ENCODE results near the gene CYTH1.

The CYTH1 gene

GRCh38 chr17:78781893-78782304 lies at the start of gene CYTH1:
Gene CYTH1 (minus strand): TSS chr17:78782273. CDS start chr17:78782223, 50 bp downstream.
- DNase-seq, result no peak

- no peak for DNase-seq
Observed at GRCh38 chr17:78829477-78829876, 47.4 kb upstream of the CYTH1 start.

GRCh38 chr17:78828470-78829185 lies 46.6 kb upstream of the CYTH1 start:
- DNase-seq, result no peak

GRCh38 chr17:78826836-78827509 lies 44.9 kb upstream of the CYTH1 start:
- no peak for DNase-seq

- no peak for DNase-seq
Observed at GRCh38 chr17:78826421-78826820, 44.3 kb upstream of the CYTH1 start.

GRCh38 chr17:78825696-78826095 lies 43.6 kb upstream of the CYTH1 start:
- DNase-seq, result no peak

- no peak for DNase-seq
Observed at GRCh38 chr17:78824240-78824639, 42.2 kb upstream of the CYTH1 start.

GRCh38 chr17:78823282-78824046 lies 41.4 kb upstream of the CYTH1 start:
- no peak for DNase-seq

GRCh38 chr17:78822552-78822951 lies 40.5 kb upstream of the CYTH1 start:
- no peak for DNase-seq

GRCh38 chr17:78821961-78822360 lies 39.9 kb upstream of the CYTH1 start:
- DNase-seq, result no peak

GRCh38 chr17:78820841-78821240 lies 38.8 kb upstream of the CYTH1 start:
- no peak for DNase-seq

GRCh38 chr17:78819806-78820792 lies 38.0 kb upstream of the CYTH1 start:
- no peak for DNase-seq

GRCh38 chr17:78819402-78819801 lies 37.3 kb upstream of the CYTH1 start:
- DNase-seq, result no peak

GRCh38 chr17:78818932-78819331 lies 36.9 kb upstream of the CYTH1 start:
- no peak for DNase-seq

GRCh38 chr17:78818152-78818846 lies 36.2 kb upstream of the CYTH1 start:
- DNase-seq, result no peak

- DNase-seq, result no peak
Observed at GRCh38 chr17:78817123-78817522, 35.0 kb upstream of the CYTH1 start.

- DNase-seq, result no peak
Observed at GRCh38 chr17:78815696-78816095, 33.6 kb upstream of the CYTH1 start.

GRCh38 chr17:78812855-78813254 lies 30.8 kb upstream of the CYTH1 start:
- DNase-seq, result no peak

GRCh38 chr17:78808163-78808562 lies 26.1 kb upstream of the CYTH1 start:
- no peak for DNase-seq

- no peak for DNase-seq
Observed at GRCh38 chr17:78806451-78806850, 24.4 kb upstream of the CYTH1 start.

- DNase-seq, result no peak
Observed at GRCh38 chr17:78805301-78805700, 23.2 kb upstream of the CYTH1 start.

GRCh38 chr17:78804777-78805176 lies 22.7 kb upstream of the CYTH1 start:
- DNase-seq, result no peak
